SU-DHL-6 (cell line): ENCODE results near the gene DCDC2C.

Experiments used
- H2AFZ ChIP-seq: fragments of 200-600 bp; sonication (generic); 2 replicates; pipeline ENCODE4 v1.6.1; 2014; ENCODE audit warnings: low read depth, mild to moderate bottlenecking, moderate library complexity, mixed read lengths, antibody characterized with exemption, low read length; ENCODE audit not compliant: severe bottlenecking
- H3F3A ChIP-seq: fragments of 200-600 bp; shearing (Covaris generic); 2 replicates; pipeline ENCODE4 v1.6.0; 2016; ENCODE audit warnings: antibody characterized with exemption, mild to moderate bottlenecking; ENCODE audit not compliant: insufficient read depth
- H3K27ac ChIP-seq: fragments of 200-600 bp; sonication (generic); 2 replicates; pipeline ENCODE4 v1.5.1; 2016; ENCODE audit warnings: low read depth, mild to moderate bottlenecking, low read length, moderate library complexity, mixed read lengths
- H3K27me3 ChIP-seq: fragments of 200-600 bp; sonication (generic), shearing (Covaris generic); 2 replicates; pipeline ENCODE4 v1.6.0; 2014; ENCODE audit warnings: mild to moderate bottlenecking, low read length
- H3K36me3 ChIP-seq: fragments of 200-600 bp; sonication (generic); 2 replicates; pipeline ENCODE4 v1.6.1; 2014; ENCODE audit warnings: mild to moderate bottlenecking, low read length, mixed read lengths
- H3K4me2 ChIP-seq: fragments of 300-600, 200-600 bp; shearing (Covaris generic), sonication (generic); 2 replicates; pipeline ENCODE4 v1.6.0; 2014; ENCODE audit warnings: low read length, low read depth, mild to moderate bottlenecking; ENCODE audit not compliant: poor library complexity, severe bottlenecking
- H3K4me3 ChIP-seq: fragments of 200-600 bp; sonication (generic); 2 replicates; pipeline ENCODE4 v1.5.1; 2014; ENCODE audit warnings: antibody characterized with exemption, low read length, mild to moderate bottlenecking, mixed read lengths; ENCODE audit not compliant: insufficient read depth, poor library complexity, severe bottlenecking
- H3K79me2 ChIP-seq: fragments of 200-600 bp; sonication (generic); 2 replicates; pipeline ENCODE4 v1.6.1; 2014; ENCODE audit warnings: mild to moderate bottlenecking, low read length, moderate library complexity; ENCODE audit not compliant: insufficient read depth
- H3K9ac ChIP-seq: fragments of 200-600 bp; sonication (generic); 2 replicates; pipeline ENCODE4 v1.7.0; 2014; ENCODE audit warnings: mild to moderate bottlenecking, low read length
- H3K9me2 ChIP-seq: fragments of 200-600 bp; sonication (generic); replicated peaks from 2 replicates; pipeline ENCODE4 v1.6.1; 2014; ENCODE audit warnings: low read length; ENCODE audit not compliant: insufficient read depth
- H3K9me3 ChIP-seq: fragments of 200-600 bp; sonication (generic); 2 replicates; pipeline ENCODE4 v1.6.1; 2014; ENCODE audit warnings: low read length, mixed read lengths; ENCODE audit not compliant: insufficient read depth
- H4K20me1 ChIP-seq: fragments of 200-600 bp; sonication (generic); 2 replicates; pipeline ENCODE4 v1.6.1; 2014; ENCODE audit warnings: low read depth, mild to moderate bottlenecking, antibody characterized with exemption, low read length, moderate library complexity, mixed read lengths
- CTCF ChIP-seq: fragments of 200-600 bp; sonication (generic); IDR thresholded peaks from one replicate; pipeline ENCODE4 v1.5.1; 2017; ENCODE audit warnings: antibody characterized with exemption, mild to moderate bottlenecking, low read length, moderate library complexity; ENCODE audit not compliant: insufficient read depth, poor library complexity, severe bottlenecking
- EZH2phosphoT487 ChIP-seq: fragments of 200-600 bp; sonication (generic), shearing (Covaris generic); conservative IDR thresholded peaks from 2 replicates; pipeline ENCODE4 v1.6.1; 2018; ENCODE audit warnings: mild to moderate bottlenecking, antibody characterized with exemption, low read length, moderate library complexity, mixed read lengths

Gene DCDC2C

GRCh38 chr2:3670376-3670775 is 33.0 kb upstream of the DCDC2C start:
- no peak overlapping the region for H3K27ac ChIP-seq
- H3K27me3 ChIP-seq, result no peaks in the 10 kb centered on the region
- no peak overlapping the region for H3K4me3 ChIP-seq
- no peaks in the 10 kb centered on the region for H3K9me2 ChIP-seq
- H3K9me3 ChIP-seq, result no peaks in the 10 kb centered on the region
- no peaks in the 10 kb centered on the region for H3K79me2 ChIP-seq
- TF ChIP-seq CTCF (no peak), EZH2phosphoT487 (no peak)
- no peak overlapping the region for H2AFZ ChIP-seq
- H3K4me2 ChIP-seq, result no peak overlapping the region
- no peaks in the 10 kb centered on the region for H4K20me1 ChIP-seq
- no peak overlapping the region for H3K9ac ChIP-seq
- no peaks in the 10 kb centered on the region for H3F3A ChIP-seq
- H3K36me3 ChIP-seq, result no peaks in the 10 kb centered on the region

GRCh38 chr2:3670941-3671340 is 32.4 kb upstream of the DCDC2C start:
- H3F3A ChIP-seq, result no peaks in the 10 kb centered on the region
- H3K9ac ChIP-seq, result no peak overlapping the region
- H3K27me3 ChIP-seq, result no peaks in the 10 kb centered on the region
- no peak overlapping the region for H3K27ac ChIP-seq
- no peak overlapping the region for H3K4me2 ChIP-seq
- no peaks in the 10 kb centered on the region for H4K20me1 ChIP-seq
- no peaks in the 10 kb centered on the region for H3K36me3 ChIP-seq
- H3K9me3 ChIP-seq, result no peaks in the 10 kb centered on the region
- no peak overlapping the region for H3K4me3 ChIP-seq
- TF ChIP-seq EZH2phosphoT487 (no peak), CTCF (no peak)
- no peak overlapping the region for H2AFZ ChIP-seq
- no peaks in the 10 kb centered on the region for H3K9me2 ChIP-seq
- no peaks in the 10 kb centered on the region for H3K79me2 ChIP-seq

- no peaks in the 10 kb centered on the region for H3K27me3 ChIP-seq
- TF ChIP-seq CTCF (no peak), EZH2phosphoT487 (no peak)
- no peak overlapping the region for H3K9ac ChIP-seq
- no peak overlapping the region for H3K4me2 ChIP-seq
- H2AFZ ChIP-seq, result no peak overlapping the region
- H3K4me3 ChIP-seq, result no peak overlapping the region
- H3K9me2 ChIP-seq, result no peaks in the 10 kb centered on the region
- H3K27ac ChIP-seq, result no peak overlapping the region
- H3K79me2 ChIP-seq, result no peaks in the 10 kb centered on the region
- no peaks in the 10 kb centered on the region for H4K20me1 ChIP-seq
- no peaks in the 10 kb centered on the region for H3K36me3 ChIP-seq
- H3F3A ChIP-seq, result no peaks in the 10 kb centered on the region
- no peaks in the 10 kb centered on the region for H3K9me3 ChIP-seq
Measured at GRCh38 chr2:3672861-3673678, 30.3 kb upstream of the DCDC2C start.
